NCI-H2107 treated with DMSO at 0.1 percent for 48 hours (cell line): ENCODE results near the gene ZNF611.
"Not testable (repeated sequence)": the region's sequence is repeated elsewhere in the genome, so short reads cannot be mapped to it uniquely, and the experiment has no call there.

Source experiments
- DNase-seq: peaks from one replicate; lab custom pipeline; 2025; ENCODE audit not compliant: unreplicated experiment; lab: John Stamatoyannopoulos, UW

Gene ZNF611

DNA sequence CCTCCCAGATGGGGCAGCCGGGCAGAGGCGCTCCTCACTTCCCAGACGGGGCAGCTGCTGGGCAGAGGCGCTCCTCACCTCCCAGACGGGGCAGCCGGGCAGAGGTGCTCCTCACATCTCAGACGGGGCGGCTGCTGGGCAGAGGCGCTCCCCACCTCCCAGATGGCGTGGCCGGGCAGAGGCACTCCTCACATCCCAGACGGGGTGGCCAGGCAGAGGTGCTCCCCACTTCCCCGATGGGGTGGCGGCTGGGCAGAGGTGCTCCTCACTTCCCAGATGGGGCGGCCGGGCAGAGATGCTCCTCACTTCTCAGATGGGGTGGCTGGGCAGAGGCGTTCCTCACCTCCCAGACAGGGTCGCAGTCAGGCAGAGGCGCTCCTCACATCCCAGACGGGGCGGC is 14.3 kb downstream of the ZNF611 start:
- not testable (repeated sequence) for DNase-seq

- DNase-seq: no peak
These were observed 18.3 kb downstream of the ZNF611 start for GRCh38 chr19:52716522-52716921.

DNA sequence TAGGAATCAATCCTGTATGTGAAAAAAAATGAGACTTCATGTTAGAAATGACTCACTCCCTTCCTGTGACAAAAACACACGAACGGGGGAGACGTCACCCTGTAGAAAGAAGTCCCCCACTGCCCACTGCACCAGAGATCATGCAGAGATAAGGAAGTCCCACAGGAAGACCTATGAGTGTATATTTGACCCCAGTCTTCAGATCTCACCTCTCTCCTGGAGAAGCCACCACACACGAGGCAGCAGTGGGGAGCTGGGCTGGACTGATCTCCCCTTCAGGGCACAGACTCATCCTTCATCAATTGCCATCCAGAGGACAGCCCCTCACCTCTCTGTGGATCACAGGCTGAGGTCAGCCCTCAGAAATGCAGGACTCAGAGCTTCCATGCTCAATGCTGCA is 18.9 kb downstream of the ZNF611 start:
- not testable (repeated sequence) for DNase-seq

DNA sequence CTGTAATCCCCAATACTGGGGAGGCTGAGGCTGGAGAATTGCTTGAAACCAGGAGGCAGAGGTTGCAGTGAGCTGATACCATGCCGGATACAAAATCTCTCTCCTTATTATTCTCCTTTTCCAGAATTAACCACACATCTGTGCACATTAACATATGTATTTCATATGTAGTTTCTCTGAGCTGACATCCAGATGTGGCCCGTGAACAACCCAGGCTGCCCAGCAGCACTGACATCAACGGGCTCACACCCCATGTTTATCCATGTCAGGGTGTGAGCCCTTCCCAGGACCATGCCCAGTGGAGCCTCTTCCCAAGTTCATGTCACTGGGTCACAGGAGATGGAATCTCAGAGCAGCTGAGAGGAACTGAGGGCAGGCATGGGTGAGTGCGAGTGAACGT is 19.5 kb downstream of the ZNF611 start:
- not testable (repeated sequence) for DNase-seq

DNA sequence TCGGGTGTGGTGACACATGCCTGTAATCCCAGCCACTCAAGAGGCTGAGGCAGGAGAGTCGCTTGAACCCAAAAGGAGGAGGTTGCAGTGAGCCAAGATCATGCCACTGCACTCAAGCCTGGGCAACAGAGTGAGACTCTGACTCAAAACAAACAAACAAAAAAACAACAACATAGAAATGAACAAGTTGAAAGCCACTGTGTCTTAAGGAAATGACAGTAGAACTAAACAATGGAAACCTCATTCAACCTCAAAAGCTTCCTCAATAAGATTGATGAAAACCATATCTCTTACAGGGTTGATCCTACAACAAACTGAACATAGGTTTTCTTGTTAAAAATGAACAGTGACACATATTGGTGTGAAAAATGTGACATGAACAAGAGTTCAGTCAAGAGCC is 21.8 kb downstream of the ZNF611 start:
- DNase-seq: not testable (repeated sequence)

DNA sequence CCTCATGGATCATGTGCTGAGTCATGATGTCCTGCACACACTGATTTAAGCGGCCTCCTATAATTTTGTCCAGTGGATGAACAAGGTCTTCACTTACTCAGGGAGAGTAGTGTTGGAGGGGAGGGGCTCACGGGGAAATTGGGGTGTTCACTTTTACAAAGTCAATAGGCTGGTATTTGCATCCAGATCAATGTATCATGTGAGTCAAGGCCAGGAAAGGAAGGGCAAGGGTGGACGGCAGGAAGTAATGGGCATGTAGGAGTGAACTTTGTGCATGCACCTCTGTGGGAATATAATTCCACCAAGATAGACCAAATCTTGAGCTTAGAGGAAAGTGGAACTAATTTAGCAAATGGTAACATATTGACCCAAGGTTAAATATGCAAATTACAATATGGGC is 23.2 kb downstream of the ZNF611 start:
- not testable (repeated sequence) for DNase-seq

DNA sequence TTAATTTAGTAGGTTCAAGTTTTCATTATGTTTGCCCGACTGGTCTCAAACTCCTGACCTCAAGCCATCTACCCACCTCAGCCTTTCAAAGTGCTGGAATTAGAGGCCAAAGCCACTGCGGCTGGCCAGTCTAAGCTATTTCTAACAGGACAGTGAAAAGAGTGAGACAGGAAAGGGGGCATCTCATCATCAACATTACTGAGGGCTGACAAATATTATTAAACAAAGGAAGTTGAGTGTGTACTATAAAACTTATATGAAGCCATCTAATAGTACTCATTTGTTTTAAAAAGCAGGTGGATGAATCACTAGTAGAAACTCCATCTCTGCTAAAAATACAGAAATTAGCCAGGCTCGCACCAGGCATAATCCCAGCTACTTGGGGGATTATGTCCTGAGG is 24.3 kb downstream of the ZNF611 start:
- DNase-seq: no peak

DNA sequence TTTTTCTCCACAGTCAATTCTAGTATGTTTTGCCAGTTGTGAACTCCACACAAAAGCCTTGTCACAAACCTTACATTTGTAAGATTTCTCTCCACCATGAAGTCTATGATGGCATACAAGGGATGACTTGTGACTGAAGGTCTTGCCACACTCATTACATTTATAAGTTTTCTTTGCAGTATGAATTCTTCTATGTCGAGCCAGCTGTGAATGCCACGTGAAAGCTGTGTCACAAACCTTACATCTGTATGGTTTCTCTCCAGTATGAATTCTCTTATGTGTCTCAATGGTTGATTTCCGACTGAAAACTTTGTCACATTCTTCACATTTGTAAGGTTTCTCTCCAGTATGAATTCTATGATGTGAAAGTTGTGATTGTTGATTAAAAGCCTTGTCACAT is 29.2 kb downstream of the ZNF611 start:
- DNase-seq: not testable (repeated sequence)

- no peak for DNase-seq
These were observed 30.9 kb downstream of the ZNF611 start for GRCh38 chr19:52703917-52704316.

GRCh38 chr19:52700673-52701072 is 34.2 kb downstream of the ZNF611 start:
- no peak for DNase-seq

DNA sequence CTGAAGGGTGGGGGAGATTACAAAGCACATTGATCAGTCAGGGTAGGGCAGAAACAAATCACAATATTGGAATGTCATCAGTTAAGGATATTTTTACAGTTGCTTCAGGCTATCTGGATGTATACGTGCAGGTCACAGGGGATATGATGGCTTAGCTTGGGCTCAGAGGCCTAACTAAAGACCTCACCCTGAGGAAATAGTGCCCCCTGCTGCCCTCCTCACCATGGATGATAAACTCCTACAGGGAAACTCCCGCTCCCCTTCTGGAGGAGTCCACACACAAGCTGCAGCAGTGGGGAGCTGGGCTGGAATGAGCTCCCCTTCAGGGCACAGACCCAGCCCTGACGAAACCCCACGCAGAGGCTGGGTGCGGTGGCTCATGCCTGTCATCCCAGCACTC is 35.3 kb downstream of the ZNF611 start:
- not testable (repeated sequence) for DNase-seq

GRCh38 chr19:52695996-52696395 is 38.8 kb downstream of the ZNF611 start:
- no peak for DNase-seq

- DNase-seq: no peak
These were observed 39.9 kb downstream of the ZNF611 start for GRCh38 chr19:52694921-52695320.

- DNase-seq: not testable (repeated sequence)
These were observed 40.6 kb downstream of the ZNF611 start for GRCh38 chr19:52694281-52694680.

- DNase-seq: no peak
These were observed 42.3 kb downstream of the ZNF611 start for GRCh38 chr19:52692431-52693008.

DNA sequence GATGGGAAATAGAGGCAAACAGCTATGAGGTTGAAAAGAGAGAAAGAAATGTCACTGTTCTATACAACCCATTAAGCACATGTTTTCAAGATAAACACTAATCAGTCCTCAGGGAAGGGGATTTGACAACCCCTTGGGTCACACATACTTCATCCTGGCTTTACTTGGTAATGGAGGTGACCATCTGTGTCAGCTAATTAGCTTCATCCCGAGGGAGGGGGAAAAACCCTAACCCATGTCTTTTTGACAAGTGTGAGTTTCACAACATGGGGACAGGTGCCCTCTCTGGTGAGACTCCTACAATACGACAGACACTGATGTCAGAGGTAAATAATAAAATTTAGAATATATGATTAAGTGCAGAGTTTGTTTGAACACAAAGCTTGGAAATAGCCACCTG is 43.1 kb downstream of the ZNF611 start:
- DNase-seq: no peak

GRCh38 chr19:52691215-52691610 is 43.6 kb downstream of the ZNF611 start:
- DNase-seq: no peak

DNA sequence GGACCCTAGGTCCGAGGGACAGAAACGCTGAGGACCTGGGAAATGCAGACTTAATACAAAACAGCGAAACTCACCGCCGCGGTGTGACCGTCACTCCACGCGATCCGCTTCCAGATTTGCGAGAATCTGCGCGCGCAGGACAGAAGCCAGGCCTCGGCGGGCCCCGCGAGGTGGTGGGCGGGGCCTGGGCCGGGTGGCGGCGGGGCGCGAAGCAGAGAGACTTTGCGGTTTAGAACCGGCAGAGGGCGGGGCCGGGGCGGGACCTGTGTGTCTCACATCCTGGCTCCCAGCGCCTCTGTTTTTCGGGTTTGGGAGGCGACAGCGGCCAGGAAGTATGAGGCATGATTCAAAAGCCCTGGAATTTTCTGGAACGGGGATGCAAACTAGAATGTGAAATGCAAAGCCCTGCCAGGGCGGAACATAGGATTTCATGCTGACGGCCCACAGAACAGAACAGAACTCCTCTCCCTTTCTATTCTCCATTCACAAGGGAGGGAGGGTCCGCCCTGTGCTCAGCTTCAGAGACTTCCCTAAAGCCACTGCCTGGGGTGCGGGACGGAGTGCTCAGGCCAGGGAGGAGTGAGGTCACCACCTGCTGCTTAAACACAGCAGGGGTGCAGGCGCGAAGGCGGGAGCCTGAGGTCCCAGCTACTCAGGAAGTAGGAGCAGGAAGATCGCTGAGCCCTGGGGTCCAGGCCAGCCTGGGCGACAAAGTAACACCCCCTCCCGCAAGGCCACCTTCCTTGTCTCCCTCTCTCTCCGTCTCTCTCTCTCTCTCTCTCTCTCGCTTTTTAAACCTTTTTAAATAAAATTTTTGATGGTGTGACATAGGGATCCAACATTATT is 44.3 kb downstream of the ZNF611 start:
- peak; percentile 84 for DNase-seq

GRCh38 chr19:52689843-52690368 is 44.9 kb downstream of the ZNF611 start:
- DNase-seq: peak; percentile 10

DNA sequence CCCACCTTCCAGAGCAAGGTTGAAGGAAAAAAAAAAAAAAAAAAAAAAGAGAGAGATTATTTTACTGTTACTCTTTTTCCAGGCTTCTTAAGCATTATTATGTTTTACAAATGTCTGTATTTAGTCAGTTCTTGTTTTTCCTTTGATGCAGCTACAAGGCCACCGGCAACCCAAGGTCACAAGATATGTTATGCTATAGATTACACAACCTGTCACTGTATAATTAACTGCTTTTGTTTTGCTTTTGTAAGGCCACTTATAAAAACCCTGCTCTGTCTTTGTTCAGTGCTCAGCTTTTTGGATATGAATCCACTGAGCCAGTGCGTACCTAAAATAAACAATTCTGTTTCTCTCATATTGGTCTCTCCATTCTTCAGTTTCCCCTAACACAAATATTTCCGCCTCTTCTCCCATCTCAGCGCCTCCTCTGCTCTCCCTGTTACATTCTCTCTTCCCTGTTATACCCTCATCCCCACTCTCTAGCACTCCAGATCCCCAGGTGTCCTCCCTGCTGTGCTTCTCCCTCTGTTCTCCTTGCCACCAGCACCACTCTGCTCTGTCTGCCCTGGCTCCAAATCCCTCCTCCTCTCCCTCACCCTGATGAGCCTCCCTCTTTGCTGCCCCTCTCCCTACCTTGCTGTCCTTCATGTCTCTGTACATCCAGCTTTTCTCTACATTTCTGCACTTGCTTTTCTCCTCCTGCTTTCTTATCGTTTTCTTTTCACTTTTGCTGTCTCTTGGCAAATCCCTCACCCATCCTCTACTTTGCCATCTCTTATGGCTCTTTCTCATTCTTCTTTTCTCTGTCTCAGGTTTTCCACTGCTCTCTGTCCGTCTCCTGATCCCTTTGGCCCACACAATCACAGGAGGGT is 45.7 kb downstream of the ZNF611 start:
- peak; percentile 11 for DNase-seq

- no peak for DNase-seq
These were observed 46.5 kb downstream of the ZNF611 start for GRCh38 chr19:52688335-52688734.
